ENCODE measurements around the gene SCGB1D4. TPM values are rescaled to one million over a fixed set of nuclear protein-coding genes. Genes with fewer than 3 reads are reported as not detected.

Gene SCGB1D4, protein sequence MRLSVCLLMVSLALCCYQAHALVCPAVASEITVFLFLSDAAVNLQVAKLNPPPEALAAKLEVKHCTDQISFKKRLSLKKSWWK
- total RNA-seq (2022; extraction: Qiagen RNA extraction; ENCODE audit: low read depth), result not detected in 5 replicates

GRCh38 chr11:62298975-62299374 is at the start of gene SCGB1D4:
TSS of gene SCGB1D4 (minus strand) at chr11:62299075. CDS start at chr11:62299010, 65 bp downstream.

DNA sequence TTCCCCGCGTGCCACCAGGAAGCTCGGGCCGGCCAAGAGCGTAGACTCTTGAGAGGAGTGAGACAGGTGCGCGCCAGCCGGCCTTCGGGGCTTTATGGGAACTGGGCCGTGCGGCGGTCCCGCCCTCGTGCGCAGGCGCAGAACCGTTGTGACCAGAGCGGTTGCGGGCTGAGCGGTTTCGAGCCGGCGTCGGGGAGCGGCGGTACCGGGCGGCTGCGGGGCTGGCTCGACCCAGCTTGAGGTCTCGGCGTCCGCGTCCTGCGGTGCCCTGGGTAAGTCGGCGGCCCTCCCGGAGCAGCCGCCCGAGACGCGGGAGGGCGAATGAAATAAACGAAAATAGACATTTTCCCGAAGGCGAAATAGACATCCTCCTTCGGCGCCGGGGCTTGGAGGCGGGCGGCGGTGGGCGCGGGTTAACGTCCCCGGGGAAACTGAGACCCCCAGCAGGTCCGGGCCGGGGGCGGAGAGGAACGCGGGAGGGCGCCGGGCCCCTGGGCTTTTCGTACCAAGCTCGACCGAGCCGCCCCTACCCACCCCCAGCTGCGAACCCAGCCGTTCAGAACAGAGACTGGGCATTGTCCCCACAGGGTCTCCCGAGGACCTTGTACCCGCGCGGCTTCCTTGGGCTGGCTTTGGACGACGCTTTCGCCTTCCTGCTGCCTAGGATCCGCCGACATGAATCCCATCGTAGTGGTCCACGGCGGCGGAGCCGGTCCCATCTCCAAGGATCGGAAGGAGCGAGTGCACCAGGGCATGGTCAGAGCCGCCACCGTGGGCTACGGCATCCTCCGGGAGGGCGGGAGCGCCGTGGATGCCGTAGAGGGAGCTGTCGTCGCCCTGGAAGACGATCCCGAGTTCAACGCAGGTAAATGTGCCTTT is 38.7 kb upstream of the SCGB1D4 start, which contains the start of gene ASRGL1:
ASRGL1 (plus strand) TSS at position 146 of the 879 bp plus-strand sequence; CDS start at position 676, 530 bp downstream.

DNA sequence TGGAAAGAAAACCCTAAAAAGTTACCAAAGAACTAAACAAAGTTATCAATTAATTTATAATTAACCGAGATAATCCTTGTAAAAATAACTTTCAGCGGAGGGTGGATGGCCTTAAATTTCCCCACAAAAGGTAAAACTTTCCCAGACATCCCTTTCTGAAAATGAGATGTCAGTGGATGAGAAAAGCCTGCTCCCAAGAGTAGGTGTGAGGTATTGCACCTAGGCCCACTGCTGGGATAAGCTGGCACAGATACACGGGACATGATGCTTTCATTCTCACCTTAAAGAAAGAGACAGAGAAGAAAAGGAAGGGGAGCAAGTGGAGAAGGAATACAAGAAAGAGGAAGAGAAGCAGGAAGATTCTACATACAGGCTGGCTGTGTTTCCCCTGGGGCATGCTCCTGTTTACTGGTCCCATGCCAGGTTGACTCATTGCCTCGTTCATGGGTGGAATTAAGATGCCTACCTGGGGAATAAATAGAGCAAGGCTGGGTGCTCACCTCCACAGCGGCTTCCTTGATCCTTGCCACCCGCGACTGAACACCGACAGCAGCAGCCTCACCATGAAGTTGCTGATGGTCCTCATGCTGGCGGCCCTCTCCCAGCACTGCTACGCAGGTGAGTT is 29.1 kb downstream of the SCGB1D4 start, which contains the start of gene SCGB2A2:
SCGB2A2 (plus strand) TSS at position 505 of the 625 bp plus-strand sequence; CDS start at position 564, 59 bp downstream.

Other genes with a start within 250 kb of the SCGB1D4 start
- 47.3 to 60.0 TPM (median 51.1 TPM) in 5 replicates for gene INCENP, start 175.1 kb downstream of the SCGB1D4 start, total RNA-seq (2022; extraction: Qiagen RNA extraction; ENCODE audit: low read depth)
- not detected in 5 replicates for gene SCGB1D1, start 108.9 kb downstream of the SCGB1D4 start, total RNA-seq (2022; extraction: Qiagen RNA extraction; ENCODE audit: low read depth)
- not detected in 5 replicates for gene SCGB2A1, start 90.4 kb downstream of the SCGB1D4 start, total RNA-seq (2022; extraction: Qiagen RNA extraction; ENCODE audit: low read depth)
- not detected in 5 replicates for gene SCGB1D2, start 56.8 kb downstream of the SCGB1D4 start, total RNA-seq (2022; extraction: Qiagen RNA extraction; ENCODE audit: low read depth)
- gene SCGB2A2, start 28.9 kb downstream of the SCGB1D4 start, total RNA-seq (2022; extraction: Qiagen RNA extraction; ENCODE audit: low read depth), result not detected in 5 replicates
- 7.1 to 16.1 TPM (median 11.8 TPM) in 5 replicates for gene ASRGL1, start 38.4 kb upstream of the SCGB1D4 start, total RNA-seq (2022; extraction: Qiagen RNA extraction; ENCODE audit: low read depth)
- gene SCGB1A1, start 120.0 kb upstream of the SCGB1D4 start, total RNA-seq (2022; extraction: Qiagen RNA extraction; ENCODE audit: low read depth), result 0.39 TPM in 1 of 5 replicates, not detected in the others
- 186 to 202 TPM (median 195 TPM) in 5 replicates for gene AHNAK, start 247.7 kb upstream of the SCGB1D4 start, total RNA-seq (2022; extraction: Qiagen RNA extraction; ENCODE audit: low read depth)

All from A549 treated with RU486 at 1 μM for 4 hours (cell line).